ENCODE results near the gene MYL7.

Gene MYL7

GRCh38 chr7:44149571-44150465 lies 8.7 kb upstream of the MYL7 start:
- no peak for DNase-seq

- peak; percentile 53 for DNase-seq
Measured at GRCh38 chr7:44148961-44149536, 7.9 kb upstream of the MYL7 start.

GRCh38 chr7:44148166-44148565 lies 7.0 kb upstream of the MYL7 start:
- no peak for DNase-seq

GRCh38 chr7:44147026-44147991 lies 6.2 kb upstream of the MYL7 start:
- DNase-seq, result peak; percentile 92

- no peak for DNase-seq
Measured at GRCh38 chr7:44145969-44146911, 5.1 kb upstream of the MYL7 start.

- DNase-seq, result no peak
Measured at GRCh38 chr7:44145479-44145968, 4.4 kb upstream of the MYL7 start.

- no peak for DNase-seq
Measured at GRCh38 chr7:44144968-44145478, 3.9 kb upstream of the MYL7 start.

- DNase-seq, result no peak
Measured at GRCh38 chr7:44144426-44144967, 3.4 kb upstream of the MYL7 start.

- no peak for DNase-seq
Measured at GRCh38 chr7:44143646-44144250, 2.6 kb upstream of the MYL7 start.

- no peak for DNase-seq
Measured at GRCh38 chr7:44142028-44142427, 896 bp upstream of the MYL7 start.

GRCh38 chr7:44140341-44140740 lies 791 bp downstream of the MYL7 start:
- no peak for DNase-seq

GRCh38 chr7:44139311-44140010 lies 1.7 kb downstream of the MYL7 start:
- no peak for DNase-seq

- no peak for DNase-seq
Measured at GRCh38 chr7:44138698-44139097, 2.4 kb downstream of the MYL7 start.

- no peak for DNase-seq
Measured at GRCh38 chr7:44136731-44137130, 4.4 kb downstream of the MYL7 start.

GRCh38 chr7:44134943-44135628 lies 6.0 kb downstream of the MYL7 start:
- no peak for DNase-seq

GRCh38 chr7:44133295-44133694 lies 7.8 kb downstream of the MYL7 start:
- no peak for DNase-seq

GRCh38 chr7:44132039-44132438 lies 9.1 kb downstream of the MYL7 start:
- DNase-seq, result no peak

GRCh38 chr7:44131173-44132029 lies 9.7 kb downstream of the MYL7 start:
- DNase-seq, result peak; percentile 41

Measured in NCI-H524 treated with DMSO at 0.1 percent for 48 hours (cell line).